ENCODE data around the gene COQ10A. TPM values are rescaled to one million over a fixed set of nuclear protein-coding genes. Genes with fewer than 3 reads are reported as not detected.

The COQ10A gene
- total and polyA plus RNA-seq, 9 of the 15 experiments (the other 6 are each of a cell fraction or from before 2014, with no cell fraction given) = 3.1 to 26.4 (median 12.7) TPM

DNA sequence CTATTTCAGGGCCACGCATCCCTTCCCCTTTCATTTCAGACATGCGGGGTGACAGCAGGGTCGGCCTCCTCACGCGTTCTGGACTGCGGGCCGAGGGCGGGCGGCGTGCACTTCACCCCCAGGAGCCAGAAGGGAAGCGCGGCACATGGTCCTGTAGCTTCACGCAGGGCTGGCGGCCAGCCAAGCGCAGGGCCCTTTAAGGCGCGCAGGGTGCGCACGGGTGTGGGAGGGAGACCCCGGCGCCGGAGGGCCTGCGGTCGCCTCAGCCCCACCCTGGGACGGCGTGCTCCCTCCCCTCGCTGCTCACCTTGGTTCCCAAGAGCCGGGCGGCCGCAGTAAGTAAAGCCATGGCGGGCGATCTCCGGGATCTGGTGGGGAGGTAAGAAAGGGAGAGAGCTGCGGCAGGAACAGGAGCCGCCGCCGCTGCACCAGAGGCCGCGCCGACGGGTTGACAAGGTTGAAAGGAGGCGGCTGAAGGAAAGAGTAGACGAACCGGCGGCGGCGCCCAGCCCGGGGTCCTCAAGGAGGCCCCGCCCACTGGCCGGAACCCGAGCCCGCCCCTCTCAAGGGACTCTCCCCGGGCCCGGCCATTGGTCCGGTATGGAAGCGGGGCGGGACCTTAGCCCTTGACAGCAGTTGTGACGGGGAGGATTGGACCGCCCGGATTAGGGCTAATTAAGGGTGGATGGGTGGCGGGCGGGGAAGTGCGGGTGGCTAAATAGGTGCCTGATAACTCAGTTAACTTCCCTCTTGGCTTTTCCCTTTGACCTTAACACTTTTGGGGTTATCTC lies 33.3 kb downstream of the COQ10A start, which contains the start of gene CS (continued):
- no peak for TF ChIP-seq TSC22D4 (tag; IDR thresholded peaks at IDR 0.05)
- TF ChIP-seq RFX1 (IDR thresholded peaks at IDR 0.05) = no peak
- TF ChIP-seq, protein P1, sequence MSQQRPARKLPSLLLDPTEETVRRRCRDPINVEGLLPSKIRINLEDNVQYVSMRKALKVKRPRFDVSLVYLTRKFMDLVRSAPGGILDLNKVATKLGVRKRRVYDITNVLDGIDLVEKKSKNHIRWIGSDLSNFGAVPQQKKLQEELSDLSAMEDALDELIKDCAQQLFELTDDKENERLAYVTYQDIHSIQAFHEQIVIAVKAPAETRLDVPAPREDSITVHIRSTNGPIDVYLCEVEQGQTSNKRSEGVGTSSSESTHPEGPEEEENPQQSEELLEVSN (IDR thresholded peaks at IDR 0.05; ENCODE audit: borderline replicate concordance in 1 of 2, extremely low read depth in 1 of 2, insufficient read depth in 1 of 2, insufficient read length in 1 of 2, low read depth in 1 of 2, low read length in 1 of 2, poor library complexity in 1 of 2, severe bottlenecking in 1 of 2) = peak; percentile 63 to 66
- no peak for TF ChIP-seq MECOM (CRISPR knock-in tag; IDR thresholded peaks at IDR 0.05)
- TF ChIP-seq, protein P2, sequence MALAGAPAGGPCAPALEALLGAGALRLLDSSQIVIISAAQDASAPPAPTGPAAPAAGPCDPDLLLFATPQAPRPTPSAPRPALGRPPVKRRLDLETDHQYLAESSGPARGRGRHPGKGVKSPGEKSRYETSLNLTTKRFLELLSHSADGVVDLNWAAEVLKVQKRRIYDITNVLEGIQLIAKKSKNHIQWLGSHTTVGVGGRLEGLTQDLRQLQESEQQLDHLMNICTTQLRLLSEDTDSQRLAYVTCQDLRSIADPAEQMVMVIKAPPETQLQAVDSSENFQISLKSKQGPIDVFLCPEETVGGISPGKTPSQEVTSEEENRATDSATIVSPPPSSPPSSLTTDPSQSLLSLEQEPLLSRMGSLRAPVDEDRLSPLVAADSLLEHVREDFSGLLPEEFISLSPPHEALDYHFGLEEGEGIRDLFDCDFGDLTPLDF (CRISPR knock-in tag; IDR thresholded peaks at IDR 0.05) = no peak
- TF ChIP-seq MAFG (tag; conservative IDR thresholded peaks at IDR 0.05) = no peak
- TF ChIP-seq CHD2 (IDR thresholded peaks at IDR 0.05; ENCODE audit: low read depth, low read length) = no peak
- no peak for TF ChIP-seq EHMT2 (IDR thresholded peaks at IDR 0.05)
- peak; percentile 81; the same call in 1 of the 2 replicates for TF ChIP-seq PHF8 (IDR thresholded peaks at IDR 0.05; ENCODE audit: borderline replicate concordance, low read length)
- peak; percentile 97 for TF ChIP-seq POLR2G (IDR thresholded peaks at IDR 0.05; ENCODE audit: low read depth, low read length)
- TF ChIP-seq, protein P3, sequence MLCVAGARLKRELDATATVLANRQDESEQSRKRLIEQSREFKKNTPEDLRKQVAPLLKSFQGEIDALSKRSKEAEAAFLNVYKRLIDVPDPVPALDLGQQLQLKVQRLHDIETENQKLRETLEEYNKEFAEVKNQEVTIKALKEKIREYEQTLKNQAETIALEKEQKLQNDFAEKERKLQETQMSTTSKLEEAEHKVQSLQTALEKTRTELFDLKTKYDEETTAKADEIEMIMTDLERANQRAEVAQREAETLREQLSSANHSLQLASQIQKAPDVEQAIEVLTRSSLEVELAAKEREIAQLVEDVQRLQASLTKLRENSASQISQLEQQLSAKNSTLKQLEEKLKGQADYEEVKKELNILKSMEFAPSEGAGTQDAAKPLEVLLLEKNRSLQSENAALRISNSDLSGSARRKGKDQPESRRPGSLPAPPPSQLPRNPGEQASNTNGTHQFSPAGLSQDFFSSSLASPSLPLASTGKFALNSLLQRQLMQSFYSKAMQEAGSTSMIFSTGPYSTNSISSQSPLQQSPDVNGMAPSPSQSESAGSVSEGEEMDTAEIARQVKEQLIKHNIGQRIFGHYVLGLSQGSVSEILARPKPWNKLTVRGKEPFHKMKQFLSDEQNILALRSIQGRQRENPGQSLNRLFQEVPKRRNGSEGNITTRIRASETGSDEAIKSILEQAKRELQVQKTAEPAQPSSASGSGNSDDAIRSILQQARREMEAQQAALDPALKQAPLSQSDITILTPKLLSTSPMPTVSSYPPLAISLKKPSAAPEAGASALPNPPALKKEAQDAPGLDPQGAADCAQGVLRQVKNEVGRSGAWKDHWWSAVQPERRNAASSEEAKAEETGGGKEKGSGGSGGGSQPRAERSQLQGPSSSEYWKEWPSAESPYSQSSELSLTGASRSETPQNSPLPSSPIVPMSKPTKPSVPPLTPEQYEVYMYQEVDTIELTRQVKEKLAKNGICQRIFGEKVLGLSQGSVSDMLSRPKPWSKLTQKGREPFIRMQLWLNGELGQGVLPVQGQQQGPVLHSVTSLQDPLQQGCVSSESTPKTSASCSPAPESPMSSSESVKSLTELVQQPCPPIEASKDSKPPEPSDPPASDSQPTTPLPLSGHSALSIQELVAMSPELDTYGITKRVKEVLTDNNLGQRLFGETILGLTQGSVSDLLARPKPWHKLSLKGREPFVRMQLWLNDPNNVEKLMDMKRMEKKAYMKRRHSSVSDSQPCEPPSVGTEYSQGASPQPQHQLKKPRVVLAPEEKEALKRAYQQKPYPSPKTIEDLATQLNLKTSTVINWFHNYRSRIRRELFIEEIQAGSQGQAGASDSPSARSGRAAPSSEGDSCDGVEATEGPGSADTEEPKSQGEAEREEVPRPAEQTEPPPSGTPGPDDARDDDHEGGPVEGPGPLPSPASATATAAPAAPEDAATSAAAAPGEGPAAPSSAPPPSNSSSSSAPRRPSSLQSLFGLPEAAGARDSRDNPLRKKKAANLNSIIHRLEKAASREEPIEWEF (CRISPR knock-in tag; IDR thresholded peaks at IDR 0.05) = no peak
- no peak for TF ChIP-seq GATAD2A (IDR thresholded peaks at IDR 0.05)
- TF ChIP-seq MIER1 (IDR thresholded peaks at IDR 0.05; ENCODE audit: low read depth) = no peak

All from K562 (cell line).